ENCODE data around the gene HAGHL.

- TF ChIP-seq, protein P1, sequence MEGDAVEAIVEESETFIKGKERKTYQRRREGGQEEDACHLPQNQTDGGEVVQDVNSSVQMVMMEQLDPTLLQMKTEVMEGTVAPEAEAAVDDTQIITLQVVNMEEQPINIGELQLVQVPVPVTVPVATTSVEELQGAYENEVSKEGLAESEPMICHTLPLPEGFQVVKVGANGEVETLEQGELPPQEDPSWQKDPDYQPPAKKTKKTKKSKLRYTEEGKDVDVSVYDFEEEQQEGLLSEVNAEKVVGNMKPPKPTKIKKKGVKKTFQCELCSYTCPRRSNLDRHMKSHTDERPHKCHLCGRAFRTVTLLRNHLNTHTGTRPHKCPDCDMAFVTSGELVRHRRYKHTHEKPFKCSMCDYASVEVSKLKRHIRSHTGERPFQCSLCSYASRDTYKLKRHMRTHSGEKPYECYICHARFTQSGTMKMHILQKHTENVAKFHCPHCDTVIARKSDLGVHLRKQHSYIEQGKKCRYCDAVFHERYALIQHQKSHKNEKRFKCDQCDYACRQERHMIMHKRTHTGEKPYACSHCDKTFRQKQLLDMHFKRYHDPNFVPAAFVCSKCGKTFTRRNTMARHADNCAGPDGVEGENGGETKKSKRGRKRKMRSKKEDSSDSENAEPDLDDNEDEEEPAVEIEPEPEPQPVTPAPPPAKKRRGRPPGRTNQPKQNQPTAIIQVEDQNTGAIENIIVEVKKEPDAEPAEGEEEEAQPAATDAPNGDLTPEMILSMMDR (IDR thresholded peaks at IDR 0.05): no peak
- TF ChIP-seq POLR2A (IDR thresholded peaks at IDR 0.05): no peak
Observed at GRCh38 chr16:700684-701584, 26.0 kb upstream of the HAGHL start.
